WTC11 (cell line): ENCODE results near the gene SLC8A1. TPM values are rescaled to one million over a fixed set of nuclear protein-coding genes. Genes with fewer than 3 reads are reported as not detected.

Source experiments
- ATAC-seq: fragments of 200-7000 bp; cut with Tn5 transposase; 2 replicates; pipeline ENCODE4 v1.10.0; 2021; ENCODE audit warnings: mild to moderate bottlenecking, moderate library complexity
- CTCF ChIA-PET: fragments of 300-600 bp; sonication (Branson Sonifier 250); formaldehyde crosslinking; loops from one replicate; lab custom pipeline; 2021; ENCODE audit warnings: antibody characterized with exemption; lab: Charles Lee
- POLR2A ChIA-PET: fragments of 350-600 bp; sonication (Branson Sonifier 250); formaldehyde crosslinking; loops from one replicate; lab custom pipeline; 2021; ENCODE audit warnings: antibody characterized with exemption; lab: Charles Lee
- DNase-seq: peaks from one replicate; pipeline ENCODE4 v3.0.0; 2021; ENCODE audit warnings: low spot score
- H3K27ac Mint-ChIP-seq: 2 replicates; pipeline ENCODE4 v1.8.0; 2021; ENCODE audit warnings: mixed read lengths
- H3K27me3 Mint-ChIP-seq: 2 replicates; pipeline ENCODE4 v1.8.0; 2021; ENCODE audit warnings: low read depth, mild to moderate bottlenecking, moderate library complexity, mixed read lengths
- H3K36me3 Mint-ChIP-seq: 2 replicates; pipeline ENCODE4 v1.8.0; 2021; ENCODE audit warnings: mixed read lengths
- H3K4me1 Mint-ChIP-seq: 2 replicates; pipeline ENCODE4 v1.8.0; 2022; ENCODE audit warnings: mixed read lengths
- H3K4me3 Mint-ChIP-seq: 2 replicates; pipeline ENCODE4 v1.8.0; 2021; ENCODE audit warnings: mild to moderate bottlenecking, moderate library complexity, mixed read lengths
- H3K9me3 Mint-ChIP-seq: 2 replicates; pipeline ENCODE4 v1.8.0; 2021; ENCODE audit warnings: mixed read lengths
- ATF3 ChIP-seq: sonication (generic); formaldehyde crosslinking; conservative IDR thresholded peaks from 2 replicates; pipeline ENCODE4 v1.8.1; 2022; ENCODE audit warnings: mild to moderate bottlenecking, missing genetic modification reagents
- CREM ChIP-seq: sonication (generic); formaldehyde crosslinking; IDR thresholded peaks from 2 replicates; pipeline ENCODE4 v1.8.1; 2022; ENCODE audit warnings: mild to moderate bottlenecking, missing genetic modification reagents, moderate library complexity
- E2F1 ChIP-seq: sonication (generic); formaldehyde crosslinking; IDR thresholded peaks from 2 replicates; pipeline ENCODE4 v1.8.0; 2022; ENCODE audit warnings: mild to moderate bottlenecking, missing genetic modification reagents
- E2F4 ChIP-seq: sonication (generic); formaldehyde crosslinking; IDR thresholded peaks from 2 replicates; pipeline ENCODE4 v1.8.1; 2022; ENCODE audit warnings: low read depth, mild to moderate bottlenecking, moderate library complexity, missing genetic modification reagents, borderline replicate concordance
- ERG ChIP-seq: fragments of 250-450 bp; sonication (Bioruptor Pico); IDR thresholded peaks from 2 replicates; pipeline ENCODE4 v1.8.0; 2021; ENCODE audit warnings: mild to moderate bottlenecking
- FOXK1 ChIP-seq: sonication (generic); formaldehyde crosslinking; IDR thresholded peaks from 2 replicates; pipeline ENCODE4 v1.8.0; 2022; ENCODE audit warnings: mild to moderate bottlenecking, moderate library complexity, missing genetic modification reagents
- FOXP4 ChIP-seq: sonication (generic); formaldehyde crosslinking; IDR thresholded peaks from 2 replicates; pipeline ENCODE4 v1.8.0; 2022; ENCODE audit warnings: mild to moderate bottlenecking, missing genetic modification reagents
- GTF2I ChIP-seq: fragments of 250-450 bp; sonication (Bioruptor Pico); conservative IDR thresholded peaks from 2 replicates; pipeline ENCODE4 v1.4.0; 2021; ENCODE audit warnings: mild to moderate bottlenecking
- IRF1 ChIP-seq: sonication (generic); formaldehyde crosslinking; IDR thresholded peaks from 2 replicates; pipeline ENCODE4 v1.8.0; 2023; ENCODE audit warnings: missing genetic modification reagents
- MLX ChIP-seq: sonication (generic); formaldehyde crosslinking; IDR thresholded peaks from 2 replicates; pipeline ENCODE4 v1.8.1; 2023; ENCODE audit warnings: mild to moderate bottlenecking, missing genetic modification reagents, moderate library complexity
- NFATC4 ChIP-seq: fragments of 250-450 bp; sonication (Bioruptor Pico); IDR thresholded peaks from 2 replicates; pipeline ENCODE4 v1.9.0; 2021; ENCODE audit warnings: mild to moderate bottlenecking
- NFYB ChIP-seq: sonication (generic); formaldehyde crosslinking; conservative IDR thresholded peaks from 2 replicates; pipeline ENCODE4 v1.8.0; 2022; ENCODE audit warnings: low read depth, missing genetic modification reagents
- RORB ChIP-seq: fragments of 250-450 bp; sonication (Bioruptor Pico); IDR thresholded peaks from 2 replicates; pipeline ENCODE4 v1.9.0; 2021; ENCODE audit warnings: mild to moderate bottlenecking
- SP1 ChIP-seq: sonication (generic); formaldehyde crosslinking; conservative IDR thresholded peaks from 2 replicates; pipeline ENCODE4 v1.8.1; 2022; ENCODE audit warnings: missing genetic modification reagents
- TEAD1 ChIP-seq: sonication (generic); formaldehyde crosslinking; IDR thresholded peaks from 2 replicates; pipeline ENCODE4 v1.8.0; 2022; ENCODE audit warnings: mild to moderate bottlenecking, missing genetic modification reagents
- ZNF232 ChIP-seq: sonication (generic); formaldehyde crosslinking; IDR thresholded peaks from 2 replicates; pipeline ENCODE4 v1.8.0; 2022; ENCODE audit warnings: mild to moderate bottlenecking, missing genetic modification reagents
- ZNF423 ChIP-seq: fragments of 250-450 bp; sonication (Bioruptor Pico); IDR thresholded peaks from 2 replicates; pipeline ENCODE4 v2.1.2; 2022; ENCODE audit warnings: mild to moderate bottlenecking, moderate library complexity
- total RNA-seq: library from RNA; stranded (reverse); gene quantifications from 3 replicates; pipeline ENCODE4 v1.2.3, GENCODE V29; 2021

The SLC8A1 gene
- total RNA-seq, 1 experiment from 2014 or later: 2.6 TPM

- no peak for TF ChIP-seq IRF1 (CRISPR knock-in tag)
- no peak for TF ChIP-seq ZNF423 (CRISPR knock-in tag)
- TF ChIP-seq E2F1 (CRISPR knock-in tag): no peak
- no peak for TF ChIP-seq NFATC4 (CRISPR knock-in tag)
- no peak for TF ChIP-seq NFYB (CRISPR knock-in tag)
- no peak for TF ChIP-seq GTF2I (CRISPR knock-in tag)
Observed at GRCh38 chr2:40243581-40244187, 208.2 kb downstream of the SLC8A1 start (continued).

- peak; percentile 41 for ATAC-seq
- Mint-ChIP-seq H3K4me3 (no peak overlapping the region), H3K27ac (peak overlapping the region; percentile 63; the same call in 1 of the 2 replicates), H3K27me3 (no peaks in the 10 kb centered on the region), H3K4me1 (peaks cover 41% of the 10 kb centered on the region), H3K36me3 (peaks cover 8% of the 10 kb centered on the region), H3K9me3 (peaks cover 16% of the 10 kb centered on the region)
- POLR2A ChIA-PET: no interaction called here
- TF ChIP-seq TEAD1 (CRISPR knock-in tag) (0 out of 2 replicates have a peak, but pooled peaks have one; percentile 45), E2F4 (no peak), ERG (CRISPR knock-in tag) (no peak), FOXP4 (peak; percentile 36; the same call in 1 of the 2 replicates), FOXK1 (CRISPR knock-in tag) (peak; percentile 82)
- DNase-seq: no peak
- CTCF ChIA-PET: interaction anchor here (3.8 kb wide), 1 partner anchor 328 kb away, joined by 46 read pairs; no protein-coding TSS in a partner anchor
Observed at GRCh38 chr2:40242315-40242714, 209.6 kb downstream of the SLC8A1 start.

GRCh38 chr2:40240070-40240469 is 211.8 kb downstream of the SLC8A1 start:
- DNase-seq (no peak), ATAC-seq (no peak)
- Mint-ChIP-seq H3K4me3 (no peak overlapping the region), H3K27ac (no peak overlapping the region), H3K4me1 (peaks cover 39% of the 10 kb centered on the region), H3K36me3 (peaks cover 13% of the 10 kb centered on the region), H3K27me3 (no peaks in the 10 kb centered on the region), H3K9me3 (peaks cover 20% of the 10 kb centered on the region)
- TF ChIP-seq CREM (CRISPR knock-in tag) (no peak), ZNF232 (CRISPR knock-in tag) (no peak), SP1 (CRISPR knock-in tag) (no peak), ATF3 (CRISPR knock-in tag) (no peak), MLX (CRISPR knock-in tag) (no peak), RORB (no peak)
- POLR2A ChIA-PET: no interaction called here
- CTCF ChIA-PET: no interaction called here
